Iris pigment epithelial cell (primary cell): ENCODE measurements around the gene ACTN4.
"Not testable (repeated sequence)": the region's sequence is repeated elsewhere in the genome, so short reads cannot be mapped to it uniquely, and the experiment has no call there.

ENCODE experiments used
- DNase-seq: peaks from one replicate; pipeline ENCODE4 v3.0.0-alpha.2; 2011; ENCODE audit warnings: low read depth

Gene ACTN4

DNA sequence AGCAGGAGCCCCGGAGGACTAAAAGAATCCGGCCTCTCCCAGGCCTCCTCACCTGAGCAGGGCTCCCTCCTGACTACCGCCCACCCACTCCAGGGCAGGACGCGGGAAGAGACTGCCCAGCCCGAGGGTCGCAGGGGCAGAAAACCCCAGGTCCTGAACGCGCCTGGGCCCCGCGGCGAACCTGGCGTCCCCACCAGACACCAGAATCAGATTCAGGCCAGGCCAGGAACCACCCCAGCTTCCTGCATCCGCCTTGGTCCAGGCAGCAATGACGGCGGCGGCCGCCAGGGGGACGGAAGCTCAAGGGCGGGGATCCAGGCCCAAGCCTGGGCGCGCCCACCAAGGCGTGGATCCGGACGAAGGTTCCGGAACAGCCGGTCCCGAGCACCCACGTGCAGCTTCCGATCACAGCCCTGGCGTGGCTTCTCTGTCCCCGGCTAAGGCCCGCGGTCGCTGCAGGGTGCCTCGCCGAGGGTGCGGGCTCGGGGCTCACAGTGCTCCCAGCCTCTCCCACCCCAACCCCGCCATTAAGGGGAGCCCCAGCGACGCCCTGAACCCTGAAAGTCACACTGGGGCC, 122.3 kb downstream of the ACTN4 start:
- peak; percentile 82 for DNase-seq

DNA sequence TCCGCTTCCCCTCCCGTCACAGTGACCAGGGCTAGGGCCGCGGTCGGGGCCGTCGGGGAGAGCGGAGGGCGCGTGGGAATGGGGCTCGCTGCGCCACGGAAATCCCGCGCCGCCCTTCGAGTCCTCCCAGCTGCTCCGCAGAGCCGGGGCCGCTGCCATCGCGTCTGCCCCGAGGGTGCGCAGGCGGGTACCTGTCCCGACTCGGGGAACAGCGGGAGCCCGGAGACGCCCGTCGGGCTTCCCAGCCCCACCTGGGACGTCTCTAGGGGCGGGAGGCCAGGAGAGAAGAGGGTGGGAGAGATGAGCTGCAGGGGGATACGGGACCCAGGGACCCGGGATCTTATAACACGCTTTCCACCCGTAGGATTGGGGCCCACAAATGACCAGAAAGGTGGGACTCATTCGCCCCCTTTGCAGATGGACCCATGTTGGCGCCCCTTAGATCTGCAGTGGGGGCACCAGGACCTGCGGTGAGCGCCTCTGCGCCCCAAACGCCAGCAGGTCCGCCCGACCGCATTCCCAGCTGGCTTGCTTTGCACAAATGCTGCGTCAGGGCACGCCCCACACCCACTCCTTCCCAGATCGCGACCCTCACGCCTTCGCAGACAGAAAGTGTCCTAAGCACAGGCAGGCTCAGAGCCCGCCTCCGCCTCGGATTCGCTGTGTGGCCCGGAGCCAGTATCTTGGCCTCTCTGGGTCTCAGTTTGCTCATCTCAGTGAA, 122.9 kb downstream of the ACTN4 start:
- DNase-seq = not testable (repeated sequence)

DNA sequence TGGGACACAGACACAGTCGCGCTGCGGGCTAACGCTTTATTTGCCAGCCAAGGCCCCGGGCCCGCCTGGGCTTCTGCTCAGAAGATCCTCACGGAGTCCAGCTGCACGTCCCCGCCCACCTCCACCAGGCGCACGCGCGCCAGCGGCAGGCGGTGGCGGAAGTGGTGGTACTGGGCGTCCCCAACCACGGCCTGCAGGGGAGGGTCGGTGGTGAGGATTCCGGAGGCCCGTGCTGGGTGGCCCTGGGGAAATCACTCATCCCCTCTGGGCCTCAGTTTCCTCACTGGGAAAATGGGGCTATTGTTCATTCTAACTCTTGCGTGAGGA, 123.5 kb downstream of the ACTN4 start:
- not testable (repeated sequence) for DNase-seq

DNA sequence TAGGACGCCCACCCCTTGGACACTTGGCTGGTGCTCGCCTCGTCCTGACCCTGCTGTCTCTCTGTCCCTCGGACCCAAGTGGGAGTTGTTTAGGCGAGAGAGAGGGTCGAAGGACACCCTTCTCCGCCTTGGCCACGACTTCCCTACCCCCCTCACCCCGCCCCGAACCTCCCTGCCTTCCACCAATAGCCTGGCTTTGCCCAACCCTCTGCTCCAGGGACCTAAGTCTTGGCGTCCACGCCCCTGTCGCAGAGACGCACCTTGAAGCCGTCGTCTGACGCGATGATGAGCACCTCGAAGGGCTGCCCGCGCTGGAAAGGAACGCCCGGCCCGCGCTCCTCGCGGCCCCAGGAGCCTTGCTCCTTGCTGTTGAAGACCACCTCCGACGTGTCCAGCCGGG, 124.1 kb downstream of the ACTN4 start:
- DNase-seq = not testable (repeated sequence)

DNA sequence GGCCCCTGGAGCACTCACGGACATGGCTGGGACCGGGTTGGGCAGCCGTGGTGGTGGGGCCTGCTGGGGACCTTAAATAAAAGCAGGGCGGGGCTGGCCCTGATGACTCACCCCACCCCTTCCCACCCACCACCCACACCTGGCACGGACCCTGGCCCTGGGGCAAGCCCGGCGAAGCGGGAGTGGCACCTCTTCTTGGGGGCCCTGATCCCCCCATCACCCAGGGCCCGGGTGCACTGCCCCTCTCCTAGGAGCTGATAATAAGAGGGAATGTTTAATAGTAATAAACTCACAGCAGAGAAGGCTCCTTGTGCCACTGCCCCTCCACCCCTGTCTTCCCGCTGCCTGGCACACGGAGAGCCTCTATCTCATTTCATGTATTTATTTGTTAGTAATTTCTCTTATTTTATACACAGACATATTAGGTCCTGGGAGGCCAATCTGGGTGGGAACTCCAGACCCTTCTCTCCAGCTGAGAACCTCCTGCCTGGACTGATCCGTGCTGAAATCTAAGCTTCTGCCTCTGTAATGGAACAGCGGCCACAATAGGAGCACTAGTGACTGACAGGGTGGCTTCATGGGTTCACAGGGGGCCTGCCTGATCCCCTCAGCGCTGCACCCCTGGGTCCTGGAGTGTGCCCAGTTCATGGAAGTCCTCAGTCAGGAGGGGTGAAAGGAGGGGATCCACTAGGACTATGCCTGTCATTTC, 126.2 kb downstream of the ACTN4 start, which contains the start of gene LGALS7:
TSS of gene LGALS7 (minus strand) at position 49 of the 709 bp plus-strand sequence. CDS start at position 24, 25 bp downstream.
- DNase-seq = no peak

DNA sequence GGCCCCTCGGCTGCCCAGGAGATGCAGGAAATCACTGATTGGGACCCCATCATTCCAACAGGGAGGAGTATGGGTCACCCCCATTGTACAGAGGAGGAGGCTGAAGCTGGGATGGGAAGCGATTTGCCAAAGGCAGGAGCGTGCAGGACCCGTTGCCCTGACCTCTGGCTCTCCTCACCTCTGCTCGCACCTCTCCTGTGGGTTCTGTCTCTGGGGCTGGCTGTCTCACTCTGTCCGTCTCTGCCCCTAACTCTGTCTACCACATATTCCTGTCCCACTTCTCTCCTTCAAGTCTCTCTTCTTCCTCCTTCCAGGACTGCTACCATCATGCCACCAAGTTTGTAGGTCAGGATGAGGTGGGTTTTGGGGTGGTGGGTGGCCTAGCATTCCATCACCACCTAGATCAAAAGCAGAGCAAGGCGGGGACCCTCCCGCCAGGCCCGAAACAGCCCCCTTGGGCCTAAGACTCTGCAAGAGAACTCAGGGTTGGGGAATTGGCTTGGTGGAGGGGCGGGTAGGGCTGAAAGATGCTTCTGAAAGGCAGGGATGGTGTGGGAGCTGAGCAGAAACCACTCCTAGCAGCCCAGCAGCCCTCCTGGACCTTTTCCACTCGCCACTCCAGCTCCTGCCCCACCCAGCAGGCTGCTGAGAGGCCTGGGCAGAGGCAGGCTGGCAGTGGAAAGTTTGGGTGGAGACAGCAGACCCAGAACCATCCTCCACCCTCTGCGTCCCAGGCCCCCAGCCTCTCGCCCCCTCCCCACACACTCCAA, 126.9 kb downstream of the ACTN4 start:
- DNase-seq = no peak

DNA sequence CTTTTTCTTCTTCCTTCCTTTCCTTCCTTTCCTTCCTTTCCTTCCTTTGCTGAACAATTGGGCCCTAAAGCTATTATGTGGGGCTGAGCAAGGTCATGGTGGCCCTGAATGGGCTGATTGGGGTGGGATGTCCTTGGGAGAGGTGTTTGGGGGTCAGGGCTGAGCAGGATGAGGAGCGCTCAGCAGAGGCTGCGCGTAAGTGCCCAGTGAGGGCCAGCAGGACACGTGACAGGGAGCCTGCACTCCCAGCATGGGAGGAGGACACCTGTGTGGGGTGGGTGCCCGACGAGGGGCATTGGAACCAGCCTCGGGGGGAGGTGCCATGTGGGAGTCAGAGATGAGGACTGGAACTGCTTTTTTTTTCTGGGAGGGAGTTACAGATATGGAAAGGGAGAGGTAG, 131.3 kb downstream of the ACTN4 start:
- DNase-seq = no peak

DNA sequence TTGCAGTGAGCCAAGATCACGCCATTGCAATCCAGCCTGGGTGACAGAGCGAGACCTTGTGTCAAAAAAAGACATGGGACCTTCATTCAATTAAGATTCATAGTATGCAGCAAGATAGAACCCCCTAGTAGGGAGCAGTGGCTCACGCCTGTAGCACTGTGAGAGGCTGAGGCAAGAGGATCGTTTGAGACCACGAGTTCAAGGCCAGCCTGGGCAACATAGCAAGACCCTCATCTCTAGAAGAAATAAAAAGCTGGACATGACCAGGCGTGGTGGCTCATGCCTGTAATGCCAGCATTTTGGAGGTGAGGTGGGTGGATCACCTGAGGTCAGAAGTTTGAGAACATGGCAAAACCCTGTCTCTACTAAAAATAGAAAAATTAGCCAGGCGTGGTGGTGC, 133.0 kb downstream of the ACTN4 start:
- DNase-seq = no peak

DNA sequence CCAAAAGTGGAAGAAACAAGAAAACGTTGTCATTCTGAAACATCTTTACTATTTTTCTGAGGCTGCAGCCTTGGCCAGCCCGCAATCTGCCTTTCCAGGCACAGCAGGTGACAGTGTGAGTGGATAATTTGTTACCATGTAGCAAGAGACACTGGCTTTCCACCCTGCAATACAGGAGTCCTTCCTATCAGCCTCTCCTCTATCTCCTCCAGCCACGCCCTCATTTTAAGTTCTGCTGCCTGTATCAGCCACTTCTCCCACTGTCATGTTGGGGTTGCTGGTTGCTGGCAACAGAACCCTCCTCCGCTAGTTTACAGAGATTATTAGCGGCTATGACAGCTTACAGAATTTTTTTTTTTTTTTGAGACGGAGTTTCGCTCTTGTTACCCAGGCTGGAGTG, 133.6 kb downstream of the ACTN4 start:
- DNase-seq = no peak
